Measurements from ENCODE around the gene NCAM1. TPM values are rescaled to one million over a fixed set of nuclear protein-coding genes. Genes with fewer than 3 reads are reported as not detected.

The NCAM1 gene
- total RNA-seq, 1 experiment from 2014 or later, result 0.33 TPM

- Histone ChIP-seq H3K4me1 (replicated peaks; ENCODE audit: insufficient read depth) (no peaks in the 10 kb centered on the region), H2AFZ (no peak overlapping the region), H3F3A (ENCODE audit: insufficient read depth, low read depth) (no peaks in the 10 kb centered on the region), H3K79me2 (ENCODE audit: low read depth) (no peaks in the 10 kb centered on the region), H3K36me3 (ENCODE audit: low read depth) (no peaks in the 10 kb centered on the region), H3K4me3 (no peak overlapping the region), H3K9me3 (ENCODE audit: insufficient read depth, low read depth) (no peaks in the 10 kb centered on the region), H3K27ac (no peak overlapping the region), H3K27me3 (ENCODE audit: insufficient read depth, low read depth) (0 out of 2 replicates have a peak, but pooled peaks cover 12% of the 10 kb centered on the region), H3K4me2 (no peak overlapping the region), H3K9me2 (ENCODE audit: insufficient read depth) (no peaks in the 10 kb centered on the region), H4K20me1 (ENCODE audit: insufficient read depth) (no peaks in the 10 kb centered on the region)
- no peak for DNase-seq
- CTCF ChIA-PET, result no interaction called here
- intact Hi-C loops (cut with micrococcal nuclease; ENCODE audit: unreplicated experiment), result no loop called here
- no peak for TF ChIP-seq CTCF (conservative IDR thresholded peaks at IDR 0.05)
- no peak for TF ChIP-seq EZH2 (IDR thresholded peaks at IDR 0.05; ENCODE audit: low read depth)
- no TSS peak for BruUV-seq (replicated peaks)
- POLR2A ChIA-PET (ENCODE audit: unreplicated experiment), result no interaction called here
These were observed 311.9 kb downstream of the NCAM1 start for GRCh38 chr11:113272927-113273615.

GRCh38 chr11:113273720-113274119 lies 312.5 kb downstream of the NCAM1 start:
- Histone ChIP-seq H3K79me2 (ENCODE audit: low read depth) (no peaks in the 10 kb centered on the region), H3K27me3 (ENCODE audit: insufficient read depth, low read depth) (0 out of 2 replicates have a peak, but pooled peaks cover 12% of the 10 kb centered on the region), H2AFZ (no peak overlapping the region), H3K36me3 (ENCODE audit: low read depth) (no peaks in the 10 kb centered on the region), H3F3A (ENCODE audit: insufficient read depth, low read depth) (no peaks in the 10 kb centered on the region), H3K27ac (no peak overlapping the region), H4K20me1 (ENCODE audit: insufficient read depth) (no peaks in the 10 kb centered on the region), H3K4me2 (no peak overlapping the region), H3K9me3 (ENCODE audit: insufficient read depth, low read depth) (no peaks in the 10 kb centered on the region), H3K4me1 (replicated peaks; ENCODE audit: insufficient read depth) (no peaks in the 10 kb centered on the region), H3K9me2 (ENCODE audit: insufficient read depth) (no peaks in the 10 kb centered on the region), H3K4me3 (no peak overlapping the region)
- ChIA-PET CTCF (interaction anchor here (1.2 kb wide), 1 partner anchor 661 kb away, joined by 3 read pairs; no protein-coding TSS in a partner anchor), POLR2A (ENCODE audit: unreplicated experiment) (no interaction called here)
- no TSS peak for BruUV-seq (replicated peaks)
- intact Hi-C loops (cut with micrococcal nuclease; ENCODE audit: unreplicated experiment), result no loop called here
- DNase-seq, result no peak
- TF ChIP-seq EZH2 (IDR thresholded peaks at IDR 0.05; ENCODE audit: low read depth), result no peak
- TF ChIP-seq CTCF (conservative IDR thresholded peaks at IDR 0.05), result no peak

GRCh38 chr11:113274713-113275582 lies 313.7 kb downstream of the NCAM1 start:
- Histone ChIP-seq H3K4me3 (no peak overlapping the region), H2AFZ (no peak overlapping the region), H3K36me3 (ENCODE audit: low read depth) (no peaks in the 10 kb centered on the region), H3K4me1 (replicated peaks; ENCODE audit: insufficient read depth) (no peaks in the 10 kb centered on the region), H3K27ac (no peak overlapping the region), H3K9me2 (ENCODE audit: insufficient read depth) (no peaks in the 10 kb centered on the region), H3F3A (ENCODE audit: insufficient read depth, low read depth) (no peaks in the 10 kb centered on the region), H3K27me3 (ENCODE audit: insufficient read depth, low read depth) (0 out of 2 replicates have a peak, but pooled peaks cover 12% of the 10 kb centered on the region), H3K79me2 (ENCODE audit: low read depth) (no peaks in the 10 kb centered on the region), H3K9me3 (ENCODE audit: insufficient read depth, low read depth) (no peaks in the 10 kb centered on the region), H3K4me2 (no peak overlapping the region), H4K20me1 (ENCODE audit: insufficient read depth) (no peaks in the 10 kb centered on the region)
- ChIA-PET CTCF (interaction anchor here (1.2 kb wide), 1 partner anchor 662 kb away, joined by 3 read pairs; no protein-coding TSS in a partner anchor), POLR2A (ENCODE audit: unreplicated experiment) (no interaction called here)
- no TSS peak for BruUV-seq (replicated peaks)
- no peak for DNase-seq
- intact Hi-C loops (cut with micrococcal nuclease; ENCODE audit: unreplicated experiment), result no loop called here
- peak; percentile 33; the same call in 1 of the 2 replicates for TF ChIP-seq CTCF (conservative IDR thresholded peaks at IDR 0.05)
- TF ChIP-seq EZH2 (IDR thresholded peaks at IDR 0.05; ENCODE audit: low read depth), result no peak
